ENCODE data around the gene ABRACL.
"Not testable (repeated sequence)": the region's sequence is repeated elsewhere in the genome, so short reads cannot be mapped to it uniquely, and the experiment has no call there.

The ABRACL gene

DNA sequence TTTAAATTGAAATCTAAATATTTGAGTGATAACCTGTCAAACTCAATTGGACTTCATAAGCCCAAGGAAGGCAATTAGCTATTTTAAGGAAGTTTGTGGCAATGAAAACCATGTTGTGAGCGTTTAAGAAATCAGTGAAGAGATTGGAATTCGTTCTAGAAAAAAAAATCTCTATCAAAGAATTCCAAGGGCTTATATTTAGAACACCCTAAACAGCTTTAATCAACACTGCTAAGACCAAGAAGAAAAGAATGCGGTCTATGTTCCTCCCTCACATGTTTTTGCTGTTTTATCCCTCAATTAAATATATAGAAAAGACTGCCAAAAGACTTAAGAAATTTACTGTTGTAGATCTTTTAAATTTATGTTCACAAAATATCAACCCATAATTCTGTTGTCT lies 16.6 kb upstream of the ABRACL start:
- no peak for DNase-seq (ENCODE audit: low spot score)

DNA sequence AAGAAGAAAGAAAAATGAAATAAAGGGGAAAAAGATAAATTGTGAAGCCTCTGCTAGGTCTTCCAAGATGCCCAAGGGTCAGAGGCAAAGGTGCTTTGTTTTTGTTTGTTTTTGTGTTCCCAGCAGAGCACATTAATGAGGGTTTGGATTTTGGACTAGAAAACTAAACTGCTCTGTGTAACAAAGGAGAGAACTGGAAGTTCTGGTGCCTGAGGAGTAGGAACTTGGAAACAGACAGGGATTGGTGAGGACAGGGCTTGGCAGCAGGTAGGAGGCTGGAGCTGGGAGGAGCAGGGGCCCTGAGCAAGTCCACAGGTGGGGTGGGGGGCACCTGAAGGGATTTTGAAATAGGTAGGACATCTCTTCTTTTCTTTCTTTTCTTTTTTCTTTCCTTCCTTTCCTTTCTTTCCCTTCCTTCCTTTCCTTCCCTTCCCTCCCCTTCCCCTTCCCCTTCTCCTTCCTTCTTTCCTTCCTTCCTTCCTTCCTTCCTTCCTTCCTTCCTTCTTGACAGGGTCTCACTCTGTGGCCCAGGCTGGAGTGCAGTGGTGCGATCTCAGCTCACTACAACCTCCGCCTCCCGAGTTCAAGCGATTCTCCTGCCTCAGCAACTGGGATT lies 15.3 kb upstream of the ABRACL start:
- no peak for DNase-seq (ENCODE audit: low spot score)

DNA sequence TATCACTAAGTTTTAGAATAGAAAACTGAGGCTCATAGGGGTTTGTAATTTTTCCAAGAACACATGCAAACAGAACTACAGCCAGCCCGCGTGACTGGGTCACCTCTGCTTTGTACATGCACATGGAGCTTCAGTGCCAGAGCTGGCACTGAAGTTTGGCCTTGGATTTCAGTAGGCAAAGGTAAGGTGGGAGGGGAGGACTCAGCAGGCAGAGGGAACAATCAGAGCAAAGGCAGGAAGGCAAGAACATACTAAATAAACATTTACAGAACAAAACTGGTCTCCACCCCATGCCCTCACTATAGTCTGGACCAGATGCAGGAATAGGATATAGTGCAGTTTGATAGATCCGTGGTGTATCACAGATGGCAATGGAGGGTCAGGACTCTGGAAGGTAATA lies 13.6 kb upstream of the ABRACL start:
- no peak for DNase-seq (ENCODE audit: low spot score)

DNA sequence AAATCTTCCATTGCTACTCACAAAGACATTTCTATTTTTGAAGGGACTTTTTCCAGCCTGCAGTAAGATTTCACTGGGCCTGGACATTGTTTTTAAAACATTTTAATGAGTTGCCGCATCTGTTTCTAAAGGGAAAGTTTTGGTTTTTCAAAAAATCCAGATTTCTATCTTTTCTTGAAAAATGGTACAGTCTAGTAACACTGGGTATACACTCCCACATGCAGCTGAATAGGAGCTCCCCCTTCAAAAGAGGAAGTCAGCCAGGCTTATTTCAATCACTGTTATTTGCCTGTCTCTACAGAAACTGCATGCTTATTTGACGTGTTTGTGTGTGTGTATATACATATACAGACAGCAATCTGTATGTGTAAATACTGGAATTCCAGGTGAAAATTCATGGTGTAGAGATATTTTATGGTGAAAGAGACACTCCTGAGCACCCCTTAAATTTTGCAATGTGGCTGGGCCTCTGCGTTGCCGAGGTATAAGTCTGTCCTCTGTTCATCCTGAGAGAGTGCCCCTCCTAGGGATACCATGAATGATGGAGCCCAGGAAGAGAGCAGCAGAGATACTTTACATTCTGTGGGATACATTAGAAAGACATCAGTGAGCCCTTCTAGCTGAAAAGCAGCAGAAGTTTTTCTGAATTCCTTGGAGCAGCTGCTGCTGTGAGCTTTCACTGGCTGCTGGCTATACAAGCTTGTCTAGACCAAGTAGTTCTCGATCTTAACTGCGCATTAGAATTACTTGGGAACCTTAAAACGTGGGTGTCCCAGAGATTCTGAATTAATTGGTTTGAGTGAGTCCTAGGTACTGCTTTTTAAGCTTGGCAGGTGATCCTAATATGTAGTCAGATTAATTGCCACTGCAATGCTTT lies 12.0 kb upstream of the ABRACL start:
- no peak for DNase-seq (ENCODE audit: low spot score)

DNA sequence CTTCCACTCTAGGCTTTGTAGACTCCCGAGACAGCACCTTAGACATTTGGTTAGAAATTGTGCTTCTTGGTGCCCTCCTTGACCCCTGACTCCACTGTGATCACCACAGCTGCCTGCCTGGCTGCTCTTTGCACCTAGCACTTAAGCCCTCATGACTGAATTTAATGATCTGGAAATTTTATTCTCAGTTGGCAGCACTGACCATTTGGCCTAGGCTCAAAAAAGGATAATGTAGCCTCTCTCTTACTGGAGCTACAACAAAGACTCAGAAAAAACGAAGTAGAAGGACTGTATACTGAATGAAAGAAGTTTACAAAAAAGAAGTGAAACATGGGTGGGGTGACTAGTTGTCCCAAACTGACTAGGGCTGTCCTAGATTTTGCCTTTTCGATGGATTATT lies 11.3 kb upstream of the ABRACL start:
- DNase-seq (ENCODE audit: low spot score) = no peak

DNA sequence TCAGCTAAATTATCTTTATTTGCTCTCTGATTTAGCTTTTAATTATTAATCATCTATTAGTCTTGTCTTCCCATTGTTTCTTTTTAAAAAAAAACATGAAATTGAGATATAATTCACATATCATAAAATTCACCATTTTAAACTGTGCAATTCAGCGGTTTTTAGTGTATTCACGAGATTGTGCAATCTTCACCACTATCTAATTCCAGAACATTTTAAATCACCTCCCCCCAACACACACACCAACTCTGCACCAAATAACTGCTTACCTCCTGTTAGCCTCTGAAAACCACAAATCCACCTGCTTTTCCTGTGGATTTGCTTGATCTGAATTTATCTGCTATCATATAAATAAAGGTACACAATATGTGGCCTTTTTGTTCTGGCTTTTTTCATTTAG lies 8.8 kb upstream of the ABRACL start:
- no peak for DNase-seq (ENCODE audit: low spot score)

DNA sequence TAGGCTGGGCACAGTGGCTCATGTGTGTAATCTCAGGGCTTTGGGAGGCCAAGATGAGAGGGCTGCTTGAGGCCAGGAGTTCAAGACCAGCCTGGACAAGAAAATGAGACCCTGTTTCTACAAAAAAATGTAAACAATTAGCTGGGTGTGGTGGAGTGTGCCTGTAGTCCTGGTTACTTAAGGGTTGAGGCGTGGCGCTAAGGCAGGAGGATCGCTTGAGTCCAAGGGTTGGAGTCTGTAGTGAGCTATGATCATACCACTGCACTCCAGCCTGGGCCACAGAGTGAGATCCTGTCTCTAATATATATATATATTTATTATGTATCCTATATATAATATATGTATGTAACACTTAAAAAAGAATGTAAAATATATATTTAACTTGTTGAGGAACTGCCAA lies 7.9 kb upstream of the ABRACL start:
- DNase-seq (ENCODE audit: low spot score) = no peak

DNA sequence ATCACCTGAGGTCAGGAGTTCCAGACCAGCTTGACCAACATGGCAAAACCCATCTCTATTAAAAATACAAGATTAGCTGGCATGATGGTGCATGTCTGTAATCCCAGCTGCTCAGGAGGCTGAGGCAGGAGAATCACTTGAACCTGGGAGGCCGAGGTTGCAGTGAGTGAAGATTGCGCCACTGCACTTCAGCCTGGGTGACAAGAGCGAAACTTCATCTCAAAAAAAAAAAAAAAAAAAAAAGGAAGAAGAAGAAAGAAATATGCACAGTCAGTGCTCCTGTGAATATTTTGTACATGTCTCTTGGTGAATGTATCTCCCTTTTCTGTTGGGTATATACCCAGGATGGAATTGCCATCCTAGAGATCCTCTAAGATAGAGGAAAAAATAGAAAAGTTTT lies 3.1 kb upstream of the ABRACL start:
- DNase-seq (ENCODE audit: low spot score) = not testable (repeated sequence)

DNA sequence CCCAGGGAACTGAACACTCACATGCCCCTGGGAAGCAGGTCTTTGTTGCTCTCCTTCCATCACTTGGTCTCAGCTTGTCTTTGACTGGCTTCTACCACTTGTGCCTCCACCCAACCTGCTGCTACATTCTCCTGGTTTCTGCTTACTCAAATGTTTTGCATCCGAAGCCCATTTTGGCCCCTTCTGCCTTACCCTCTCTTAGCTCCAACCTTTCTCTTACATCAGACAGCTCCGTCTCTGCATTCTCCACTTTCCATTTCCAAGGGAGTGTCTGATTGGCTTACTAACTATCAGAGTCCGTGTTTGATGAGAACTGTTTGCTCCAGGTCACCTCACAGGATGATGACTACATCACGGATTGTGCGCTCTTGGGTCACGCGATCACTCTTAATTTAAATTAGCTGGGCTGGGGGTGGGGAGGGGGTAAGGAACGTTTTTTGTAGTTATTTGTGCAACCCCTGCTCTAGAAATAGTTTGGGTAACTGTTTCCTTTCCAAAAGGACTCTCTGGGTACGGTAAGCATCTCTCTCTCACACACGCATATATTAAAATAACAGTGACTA lies 844 bp upstream of the ABRACL start:
- peak; percentile 65 for DNase-seq (ENCODE audit: low spot score)

DNA sequence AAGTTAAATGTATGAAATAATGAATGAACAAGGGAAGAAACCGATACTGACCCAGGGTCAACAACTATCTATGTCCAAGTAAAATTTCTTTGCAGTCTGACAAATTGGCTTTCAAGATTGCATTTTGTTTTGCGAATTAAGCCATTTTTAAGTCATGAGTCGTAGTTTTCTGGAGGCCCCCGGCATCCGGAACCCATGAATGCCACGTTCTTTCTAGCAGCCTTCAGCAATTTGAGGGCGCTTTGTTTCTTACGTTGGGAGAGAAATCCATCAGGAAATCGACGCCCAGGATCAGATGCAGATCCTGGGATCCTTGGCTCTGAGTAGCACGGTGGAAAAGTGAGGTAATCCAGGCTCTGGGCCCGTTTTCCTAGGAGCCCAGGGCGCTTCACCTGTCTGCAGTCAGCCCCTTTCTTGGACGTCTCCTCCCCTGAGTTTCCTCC lies 309 bp upstream of the ABRACL start:
- peak; percentile 70 for DNase-seq (ENCODE audit: low spot score)

DNA sequence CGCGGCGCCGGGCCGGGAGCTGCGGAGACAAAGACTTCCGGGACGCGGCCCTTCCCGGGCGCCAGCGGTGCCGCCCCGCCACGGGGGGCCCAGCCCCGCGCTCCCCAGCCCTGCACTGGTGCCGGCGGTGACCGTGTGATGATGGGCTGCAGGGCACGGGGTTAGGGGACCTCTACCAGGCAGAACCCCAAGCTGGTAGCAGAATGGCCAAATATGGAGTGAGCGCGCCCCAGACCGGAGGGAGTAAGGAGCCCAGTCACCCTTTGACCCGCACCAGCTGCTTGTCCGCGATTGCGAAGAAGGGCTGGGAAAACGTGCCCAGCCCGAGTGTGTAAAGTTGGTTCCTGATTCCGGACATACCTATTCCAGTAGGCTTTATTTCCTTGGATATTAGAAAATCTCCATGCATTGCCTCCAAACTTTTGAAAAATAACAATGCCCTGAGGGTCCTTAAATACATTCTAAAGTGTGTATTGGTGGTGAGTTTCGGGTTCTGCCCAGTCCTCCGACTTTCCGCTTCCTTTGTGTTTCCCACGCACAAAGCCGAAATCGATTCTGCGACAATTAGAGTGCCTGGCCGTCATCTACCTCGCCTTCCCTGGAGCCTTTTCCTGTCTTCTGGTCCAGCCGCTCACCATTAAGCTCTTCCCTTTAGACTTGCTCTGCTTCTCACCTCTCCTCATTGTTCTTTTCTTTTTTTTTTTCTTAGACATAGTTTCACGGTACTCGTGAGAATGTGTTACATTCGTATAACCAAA lies 1.1 kb downstream of the ABRACL start:
- peak; percentile 66 for DNase-seq (ENCODE audit: low spot score)

DNA sequence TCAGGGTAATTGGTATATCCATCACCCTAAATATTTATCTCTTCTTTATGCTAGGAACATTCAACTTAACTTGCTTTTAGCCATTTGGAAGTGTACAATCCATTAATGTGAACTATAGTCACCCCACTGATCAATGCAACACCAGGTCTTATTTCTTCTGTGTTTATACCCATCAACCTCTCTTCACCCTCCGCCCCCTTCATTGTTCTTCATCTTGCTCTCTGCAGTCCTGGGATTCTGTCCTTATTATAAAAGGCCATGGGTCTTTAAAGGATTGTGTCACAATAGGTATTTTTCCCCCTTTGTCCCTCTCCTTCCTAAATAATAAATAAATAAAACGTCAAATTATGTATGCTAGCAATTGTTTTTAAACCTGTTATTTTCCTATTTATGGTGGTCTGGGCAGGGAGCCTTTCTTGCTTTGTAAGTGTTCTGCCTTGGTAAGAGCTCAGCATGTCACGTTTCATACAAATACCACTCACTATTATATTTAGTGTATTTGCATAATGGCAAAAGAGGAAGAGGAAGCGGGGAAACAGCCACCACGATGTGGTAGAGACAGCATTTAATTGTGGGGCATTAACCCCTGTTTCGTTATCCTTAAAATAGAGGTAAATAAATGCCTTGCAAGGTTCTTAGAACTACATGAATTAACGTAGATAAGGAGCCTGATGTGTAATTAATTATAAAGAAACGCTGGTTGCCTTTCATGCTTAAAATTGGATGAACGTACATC lies 1.9 kb downstream of the ABRACL start:
- DNase-seq (ENCODE audit: low spot score) = no peak

DNA sequence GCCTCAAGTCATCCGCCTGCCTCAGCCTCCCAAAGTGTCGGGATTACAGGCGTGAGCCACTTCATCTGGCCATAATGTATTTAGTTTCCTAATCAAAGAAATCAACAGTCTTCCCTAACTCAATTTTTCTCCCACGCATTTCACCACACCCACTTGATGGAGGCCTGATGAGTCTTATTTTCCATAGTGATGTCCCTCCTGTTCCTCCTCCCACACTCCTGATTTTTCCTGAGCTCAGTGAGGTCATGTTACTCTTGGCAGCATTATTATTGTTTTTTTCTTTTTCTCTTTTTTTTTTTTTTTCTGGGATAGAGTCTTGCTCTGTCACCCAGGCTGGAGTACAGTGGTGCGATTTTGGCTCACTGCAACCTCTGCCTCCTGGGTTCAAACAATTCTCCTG lies 8.9 kb downstream of the ABRACL start:
- DNase-seq (ENCODE audit: low spot score) = no peak

DNA sequence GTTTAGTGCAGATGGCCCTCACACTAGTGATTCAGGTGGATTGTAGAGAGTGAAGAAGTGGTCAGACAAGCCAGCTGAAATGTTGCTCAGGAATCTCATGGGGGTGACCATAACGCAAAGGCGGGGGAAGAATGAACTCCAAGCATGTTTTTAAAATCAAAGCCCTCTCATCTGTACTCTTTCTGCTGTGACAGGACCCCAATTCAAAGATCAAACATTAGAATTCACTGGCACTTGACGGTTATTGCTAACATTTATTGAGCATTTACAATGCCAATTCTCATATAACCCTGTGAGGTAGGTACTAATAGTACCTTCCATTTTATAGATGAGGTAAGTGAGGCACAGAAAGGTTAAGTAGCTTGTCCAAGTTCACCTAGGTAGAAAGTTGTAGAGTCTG lies 15.7 kb downstream of the ABRACL start:
- DNase-seq (ENCODE audit: low spot score) = no peak

DNA sequence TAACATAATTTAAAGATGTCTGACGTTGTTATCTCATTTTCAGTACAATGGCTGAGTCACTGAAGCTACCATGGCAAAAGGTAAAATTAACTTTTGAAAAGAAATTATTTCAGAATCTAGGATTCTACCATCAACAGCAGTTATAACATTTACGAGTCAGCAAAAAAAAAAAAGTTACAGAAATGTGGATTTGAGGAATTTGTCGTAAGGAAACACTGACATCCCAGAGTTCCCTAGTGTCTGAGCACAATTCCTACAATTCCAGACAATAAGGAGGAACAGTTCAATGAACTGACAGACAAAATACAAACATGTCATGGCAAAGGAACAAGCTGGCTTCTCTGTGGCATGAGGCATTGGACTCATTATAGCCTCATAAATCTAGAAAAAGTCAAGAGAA lies 19.1 kb downstream of the ABRACL start:
- no peak for DNase-seq (ENCODE audit: low spot score)

DNA sequence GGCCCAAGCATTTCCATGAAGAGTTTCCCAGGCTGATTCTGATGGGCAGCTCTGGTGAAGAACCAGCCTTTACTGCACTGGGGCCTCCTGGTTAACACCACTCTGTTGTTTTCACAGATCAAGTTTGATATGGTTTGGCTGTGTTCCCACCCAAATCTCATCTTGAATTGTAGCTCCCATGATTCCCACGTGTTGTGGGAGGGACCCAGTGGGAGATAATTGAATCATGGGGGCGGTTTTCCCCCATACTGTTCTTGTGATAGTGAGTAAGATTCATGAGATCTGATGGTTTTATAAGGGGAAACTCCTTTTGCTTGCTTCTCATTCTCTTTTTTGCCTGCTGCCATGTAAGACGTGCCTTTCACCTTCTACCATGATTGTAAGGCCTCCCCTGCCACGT lies 20.4 kb downstream of the ABRACL start:
- DNase-seq (ENCODE audit: low spot score) = not testable (repeated sequence)

DNA sequence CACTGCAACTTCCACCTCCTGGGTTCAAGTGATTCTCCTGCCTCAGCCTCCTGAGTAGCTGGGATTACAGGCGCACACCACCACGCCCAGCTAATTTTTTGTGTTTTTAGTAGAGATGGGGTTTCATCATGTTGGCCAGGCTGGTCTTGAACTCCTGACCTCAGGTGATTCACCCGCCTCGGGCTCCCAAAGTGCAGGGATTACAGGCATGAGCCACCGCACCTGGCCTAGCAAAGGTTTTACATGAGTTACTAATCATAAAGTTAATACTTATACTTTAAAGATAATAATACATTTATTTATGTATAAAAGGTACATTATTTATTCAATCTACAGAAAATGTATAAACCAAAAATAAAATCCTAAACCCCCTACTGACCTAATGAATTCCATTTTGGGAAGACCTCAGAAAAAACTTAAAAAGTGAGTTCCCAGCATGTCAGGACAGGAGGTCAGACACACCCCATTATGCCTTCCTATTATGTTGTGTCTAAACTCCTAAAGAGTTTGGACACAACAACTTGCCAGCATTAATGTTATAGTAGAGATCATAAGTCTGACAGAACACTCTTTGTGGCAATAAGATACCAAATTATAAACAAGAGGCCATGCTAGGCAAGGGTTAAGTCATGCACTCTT lies 21.7 kb downstream of the ABRACL start:
- not testable (repeated sequence) for DNase-seq (ENCODE audit: low spot score)

DNA sequence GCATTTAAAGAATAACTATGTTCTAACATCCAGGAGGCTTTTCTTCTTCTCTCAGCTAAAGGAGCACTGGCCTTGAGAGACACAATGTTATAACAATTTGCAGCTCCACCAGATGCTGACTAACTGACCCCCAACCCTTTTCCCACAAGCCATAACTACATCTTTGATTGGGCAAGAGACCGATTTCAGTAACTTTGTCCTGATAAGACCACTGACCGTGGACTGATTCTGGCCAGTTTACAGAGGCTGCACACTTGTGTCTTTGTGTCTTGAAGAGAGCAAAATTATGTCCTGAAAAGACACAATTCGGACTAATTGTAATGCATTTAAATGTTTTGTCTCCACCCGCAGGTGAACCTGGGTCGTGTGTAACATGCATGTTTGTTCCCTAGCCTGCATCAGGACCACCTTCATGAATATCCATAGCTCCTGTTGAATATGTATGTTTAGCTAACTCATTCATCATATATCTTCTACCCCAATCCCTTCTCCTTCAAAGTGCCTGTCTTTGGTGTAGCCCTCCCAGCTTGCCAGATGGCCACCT lies 22.3 kb downstream of the ABRACL start:
- DNase-seq (ENCODE audit: low spot score) = no peak

DNA sequence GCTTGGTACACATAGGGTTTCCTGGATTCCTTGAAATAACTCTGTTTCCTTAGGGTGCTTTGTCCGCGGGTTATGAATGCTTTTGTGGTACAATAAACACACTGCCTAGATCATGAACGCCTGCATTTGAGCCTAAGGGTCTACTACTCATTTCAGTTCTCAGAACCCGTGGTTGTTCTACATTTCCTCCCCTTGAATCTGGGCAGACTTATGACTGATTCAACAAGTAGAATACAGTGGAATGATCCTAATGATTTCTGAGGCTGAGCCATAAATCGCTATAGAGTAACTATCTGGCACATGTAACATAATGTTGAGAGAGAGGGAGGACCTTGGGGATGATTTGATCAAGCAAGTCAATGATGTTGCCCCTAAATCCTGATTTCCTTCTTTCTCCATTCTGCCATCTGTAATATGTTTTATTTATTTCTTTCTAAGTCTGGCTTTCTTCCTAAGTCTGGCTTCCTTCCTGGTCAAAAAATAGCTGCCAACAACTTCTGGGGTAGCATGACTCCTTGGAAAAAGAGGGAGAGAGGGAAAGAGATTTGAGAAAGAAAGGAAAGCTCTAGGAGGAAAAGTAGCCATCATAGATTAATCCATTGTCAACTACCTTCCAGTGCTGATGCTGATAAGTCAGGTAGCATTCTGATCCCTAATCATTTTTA lies 23.0 kb downstream of the ABRACL start:
- DNase-seq (ENCODE audit: low spot score) = no peak

DNA sequence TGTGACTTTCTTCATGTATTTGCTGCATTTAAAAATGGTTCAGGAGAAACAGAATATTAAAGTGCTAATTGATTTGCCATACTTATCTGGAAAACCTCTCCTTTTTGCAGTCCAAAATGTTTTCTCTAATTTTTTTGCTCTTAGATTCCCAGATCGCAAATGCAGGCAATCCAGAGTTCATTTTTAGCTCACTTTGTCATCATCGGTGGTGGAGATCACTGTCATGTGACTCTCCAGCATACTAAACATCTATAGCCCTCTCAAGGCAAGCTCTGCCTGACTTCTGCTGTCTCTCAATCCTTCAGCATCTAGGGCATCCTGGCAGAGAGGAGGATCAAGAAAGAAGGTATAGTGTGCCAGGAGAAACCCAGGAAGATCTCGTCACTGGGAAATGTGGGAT lies 24.8 kb downstream of the ABRACL start:
- DNase-seq (ENCODE audit: low spot score) = no peak

DNA sequence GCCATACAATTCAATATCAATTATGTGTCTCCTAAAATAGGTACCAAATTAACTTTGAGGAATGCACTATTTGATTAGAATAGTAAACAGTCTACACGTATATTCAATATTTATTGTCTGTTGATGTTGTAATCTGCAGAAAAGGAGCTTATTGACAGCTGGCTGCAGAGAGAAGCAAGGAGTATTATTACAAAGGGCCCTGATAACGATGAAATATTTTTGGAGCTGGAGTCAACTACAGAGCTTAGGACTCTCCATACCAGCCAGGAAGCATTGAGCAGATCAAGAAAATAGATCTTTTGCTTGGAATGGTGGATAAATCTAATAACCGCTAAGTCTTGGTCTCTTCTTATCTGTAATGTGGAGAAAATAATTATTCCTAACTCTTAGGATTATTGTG lies 25.5 kb downstream of the ABRACL start:
- no peak for DNase-seq (ENCODE audit: low spot score)

Data from HuH-7 (cell line).